ENCODE measurements around the gene USP9X.

DNA sequence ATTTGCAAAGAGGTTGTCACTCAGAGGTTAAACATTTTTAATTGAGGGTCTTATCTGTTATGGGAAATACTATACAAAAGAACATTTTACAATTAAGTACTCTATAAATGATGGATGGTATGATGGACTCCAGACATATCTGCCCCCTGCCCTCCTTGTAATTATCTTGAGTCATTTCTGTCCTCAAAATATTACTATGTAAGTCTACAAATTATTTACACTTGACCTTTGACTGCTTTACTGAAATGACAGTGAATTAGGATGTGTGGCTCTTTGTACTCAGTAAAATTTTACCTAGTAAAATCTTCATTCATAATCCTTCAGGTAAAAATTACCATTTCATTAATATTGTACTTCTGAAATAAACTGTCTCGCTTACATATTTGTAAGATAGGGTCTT lies 46.5 kb downstream of the USP9X start:
- TF ChIP-seq, protein P1, sequence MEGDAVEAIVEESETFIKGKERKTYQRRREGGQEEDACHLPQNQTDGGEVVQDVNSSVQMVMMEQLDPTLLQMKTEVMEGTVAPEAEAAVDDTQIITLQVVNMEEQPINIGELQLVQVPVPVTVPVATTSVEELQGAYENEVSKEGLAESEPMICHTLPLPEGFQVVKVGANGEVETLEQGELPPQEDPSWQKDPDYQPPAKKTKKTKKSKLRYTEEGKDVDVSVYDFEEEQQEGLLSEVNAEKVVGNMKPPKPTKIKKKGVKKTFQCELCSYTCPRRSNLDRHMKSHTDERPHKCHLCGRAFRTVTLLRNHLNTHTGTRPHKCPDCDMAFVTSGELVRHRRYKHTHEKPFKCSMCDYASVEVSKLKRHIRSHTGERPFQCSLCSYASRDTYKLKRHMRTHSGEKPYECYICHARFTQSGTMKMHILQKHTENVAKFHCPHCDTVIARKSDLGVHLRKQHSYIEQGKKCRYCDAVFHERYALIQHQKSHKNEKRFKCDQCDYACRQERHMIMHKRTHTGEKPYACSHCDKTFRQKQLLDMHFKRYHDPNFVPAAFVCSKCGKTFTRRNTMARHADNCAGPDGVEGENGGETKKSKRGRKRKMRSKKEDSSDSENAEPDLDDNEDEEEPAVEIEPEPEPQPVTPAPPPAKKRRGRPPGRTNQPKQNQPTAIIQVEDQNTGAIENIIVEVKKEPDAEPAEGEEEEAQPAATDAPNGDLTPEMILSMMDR (IDR thresholded peaks at IDR 0.05) = no peak
- no peak for TF ChIP-seq POLR2A (IDR thresholded peaks at IDR 0.05)

All from adrenal gland (tissue), 5 donors.